ENCODE data around the gene ICOS.
"Not testable (repeated sequence)": the region's sequence is repeated elsewhere in the genome, so short reads cannot be mapped to it uniquely, and the experiment has no call there.

ICOS gene

GRCh38 chr2:203918264-203918663 lies 18.3 kb upstream of the ICOS start:
- no peak for DNase-seq (ENCODE audit: low spot score)

- no peak for DNase-seq (ENCODE audit: low spot score)
These were observed 17.7 kb upstream of the ICOS start for GRCh38 chr2:203918839-203919238.

- DNase-seq (ENCODE audit: low spot score) = no peak
These were observed 10.9 kb upstream of the ICOS start for GRCh38 chr2:203925512-203926158.

GRCh38 chr2:203928849-203929248 lies 7.7 kb upstream of the ICOS start:
- no peak for DNase-seq (ENCODE audit: low spot score)

- not testable (repeated sequence) for DNase-seq (ENCODE audit: low spot score)
These were observed 5.3 kb upstream of the ICOS start for GRCh38 chr2:203931262-203931661.

GRCh38 chr2:203934041-203934492 lies 2.5 kb upstream of the ICOS start:
- no peak for DNase-seq (ENCODE audit: low spot score)

- DNase-seq (ENCODE audit: low spot score) = no peak
These were observed 1.7 kb upstream of the ICOS start for GRCh38 chr2:203934711-203935438.

GRCh38 chr2:203935568-203935967 lies 995 bp upstream of the ICOS start:
- DNase-seq (ENCODE audit: low spot score) = no peak

GRCh38 chr2:203936949-203937348 lies 386 bp downstream of the ICOS start:
- no peak for DNase-seq (ENCODE audit: low spot score)

GRCh38 chr2:203937788-203938187 lies 1.2 kb downstream of the ICOS start:
- DNase-seq (ENCODE audit: low spot score) = no peak

GRCh38 chr2:203940039-203940438 lies 3.5 kb downstream of the ICOS start:
- no peak for DNase-seq (ENCODE audit: low spot score)

GRCh38 chr2:203943493-203944382 lies 7.2 kb downstream of the ICOS start:
- not testable (repeated sequence) for DNase-seq (ENCODE audit: low spot score)

- DNase-seq (ENCODE audit: low spot score) = no peak
These were observed 12.2 kb downstream of the ICOS start for GRCh38 chr2:203948733-203949132.

- DNase-seq (ENCODE audit: low spot score) = no peak
These were observed 12.7 kb downstream of the ICOS start for GRCh38 chr2:203949228-203949627.

- no peak for DNase-seq (ENCODE audit: low spot score)
These were observed 14.9 kb downstream of the ICOS start for GRCh38 chr2:203951366-203951902.

- no peak for DNase-seq (ENCODE audit: low spot score)
These were observed 22.7 kb downstream of the ICOS start for GRCh38 chr2:203959265-203959664.

GRCh38 chr2:203959672-203960071 lies 23.1 kb downstream of the ICOS start:
- no peak for DNase-seq (ENCODE audit: low spot score)

- no peak for DNase-seq (ENCODE audit: low spot score)
These were observed 24.2 kb downstream of the ICOS start for GRCh38 chr2:203960811-203961210.

GRCh38 chr2:203965190-203965589 lies 28.6 kb downstream of the ICOS start:
- DNase-seq (ENCODE audit: low spot score) = not testable (repeated sequence)

GRCh38 chr2:203971251-203971650 lies 34.7 kb downstream of the ICOS start:
- DNase-seq (ENCODE audit: low spot score) = no peak

GRCh38 chr2:203972066-203972465 lies 35.5 kb downstream of the ICOS start:
- DNase-seq (ENCODE audit: low spot score) = no peak

GRCh38 chr2:203973000-203973399 lies 36.4 kb downstream of the ICOS start:
- DNase-seq (ENCODE audit: low spot score) = no peak

All from putamen (tissue), 1 donor.